ENCODE results near the gene ST3GAL2. TPM values are rescaled to one million over a fixed set of nuclear protein-coding genes. Genes with fewer than 3 reads are reported as not detected.
"Not testable (repeated sequence)": the region's sequence is repeated elsewhere in the genome, so short reads cannot be mapped to it uniquely, and the experiment has no call there.

The ST3GAL2 gene
- total and polyA plus RNA-seq, 9 donors, result 6.2 to 49.7 (median 23.4) TPM

DNA sequence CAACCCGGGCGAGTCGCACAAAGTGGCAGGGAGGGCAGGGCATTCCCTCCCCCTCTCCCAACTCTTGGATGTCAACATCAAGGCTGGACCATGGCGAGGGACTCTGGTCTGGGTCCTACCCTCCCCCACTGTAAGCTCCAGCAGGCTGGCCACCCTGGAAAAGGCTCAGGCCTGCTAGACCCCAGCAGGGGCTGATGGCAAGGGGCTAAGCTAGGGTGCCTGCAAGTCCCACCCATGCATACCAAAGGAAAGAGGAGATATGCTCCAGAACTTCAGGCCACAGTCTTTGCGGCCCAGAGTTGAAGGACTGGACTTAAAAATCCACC is 19.9 kb downstream of the ST3GAL2 start:
- H3K27ac ChIP-seq, result no peak overlapping the region
- 84 to 85% (median 84%) methylated on average over 5 of the region's 5 CpGs for WGBS, 3 donors
- no peak overlapping the region for H3K4me3 ChIP-seq
- intact Hi-C loops (cut with DNase I), result no loop called here
- no peaks in the 10 kb centered on the region for H3K36me3 ChIP-seq
- peaks cover 4% of the 10 kb centered on the region for H3K4me1 ChIP-seq (ENCODE audit: insufficient read depth)
- H3K27me3 ChIP-seq, result no peaks in the 10 kb centered on the region
- TF ChIP-seq POLR2A (IDR thresholded peaks at IDR 0.05), result no peak
- no peak for TF ChIP-seq EP300 (IDR thresholded peaks at IDR 0.05)
- TF ChIP-seq, protein P1, sequence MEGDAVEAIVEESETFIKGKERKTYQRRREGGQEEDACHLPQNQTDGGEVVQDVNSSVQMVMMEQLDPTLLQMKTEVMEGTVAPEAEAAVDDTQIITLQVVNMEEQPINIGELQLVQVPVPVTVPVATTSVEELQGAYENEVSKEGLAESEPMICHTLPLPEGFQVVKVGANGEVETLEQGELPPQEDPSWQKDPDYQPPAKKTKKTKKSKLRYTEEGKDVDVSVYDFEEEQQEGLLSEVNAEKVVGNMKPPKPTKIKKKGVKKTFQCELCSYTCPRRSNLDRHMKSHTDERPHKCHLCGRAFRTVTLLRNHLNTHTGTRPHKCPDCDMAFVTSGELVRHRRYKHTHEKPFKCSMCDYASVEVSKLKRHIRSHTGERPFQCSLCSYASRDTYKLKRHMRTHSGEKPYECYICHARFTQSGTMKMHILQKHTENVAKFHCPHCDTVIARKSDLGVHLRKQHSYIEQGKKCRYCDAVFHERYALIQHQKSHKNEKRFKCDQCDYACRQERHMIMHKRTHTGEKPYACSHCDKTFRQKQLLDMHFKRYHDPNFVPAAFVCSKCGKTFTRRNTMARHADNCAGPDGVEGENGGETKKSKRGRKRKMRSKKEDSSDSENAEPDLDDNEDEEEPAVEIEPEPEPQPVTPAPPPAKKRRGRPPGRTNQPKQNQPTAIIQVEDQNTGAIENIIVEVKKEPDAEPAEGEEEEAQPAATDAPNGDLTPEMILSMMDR (IDR thresholded peaks at IDR 0.05), result no peak
- no peaks in the 10 kb centered on the region for H3K9me3 ChIP-seq
- no peak for DNase-seq

DNA sequence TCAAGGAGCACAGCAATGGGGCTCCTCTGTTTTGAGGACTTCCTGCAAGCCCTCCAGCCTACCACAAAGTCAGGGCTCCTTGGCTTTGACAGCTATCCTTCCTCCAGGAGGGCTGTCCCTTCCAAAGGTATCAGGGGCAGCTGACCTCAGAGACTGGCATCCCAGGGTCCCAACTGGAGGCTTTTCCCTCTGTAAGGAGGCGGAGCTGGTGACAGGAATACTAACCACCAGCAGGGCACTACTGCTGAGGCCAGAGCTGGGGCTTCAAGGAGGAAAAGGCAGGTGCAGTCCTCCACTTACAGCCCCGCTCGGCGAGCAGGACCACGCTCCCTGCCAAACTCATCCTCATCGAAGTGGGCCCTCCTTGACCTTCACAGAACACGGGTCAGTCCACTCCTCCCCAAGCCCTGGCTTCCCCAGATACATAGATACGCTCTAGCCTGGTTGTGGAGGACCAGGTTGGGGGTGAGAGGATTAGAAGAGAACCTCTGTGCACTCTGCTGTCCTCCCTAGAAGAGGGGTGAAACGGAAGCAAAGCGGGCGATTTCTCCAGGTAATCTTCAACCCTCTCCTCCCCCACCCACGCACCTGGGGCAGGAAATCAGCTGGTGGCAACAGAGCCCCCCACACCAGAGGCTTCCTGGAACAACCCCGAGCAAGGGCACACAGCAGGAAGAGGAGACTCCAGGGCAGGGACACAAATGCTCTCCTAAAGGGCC is 20.5 kb downstream of the ST3GAL2 start:
- Histone ChIP-seq H3K4me1 (ENCODE audit: insufficient read depth) (peaks cover 4% of the 10 kb centered on the region), H3K27ac (no peak overlapping the region), H3K36me3 (no peaks in the 10 kb centered on the region), H3K4me3 (no peak overlapping the region), H3K9me3 (no peaks in the 10 kb centered on the region), H3K27me3 (no peaks in the 10 kb centered on the region)
- WGBS, 3 donors, result 70 to 78% (median 72%) methylated on average over 13 of the region's 13 CpGs
- intact Hi-C loops (cut with DNase I), result no loop called here
- TF ChIP-seq EP300 (IDR thresholded peaks at IDR 0.05) (no peak), POLR2A (IDR thresholded peaks at IDR 0.05) (no peak)
- TF ChIP-seq, protein P1 (IDR thresholded peaks at IDR 0.05), result no peak
- no peak for DNase-seq

DNA sequence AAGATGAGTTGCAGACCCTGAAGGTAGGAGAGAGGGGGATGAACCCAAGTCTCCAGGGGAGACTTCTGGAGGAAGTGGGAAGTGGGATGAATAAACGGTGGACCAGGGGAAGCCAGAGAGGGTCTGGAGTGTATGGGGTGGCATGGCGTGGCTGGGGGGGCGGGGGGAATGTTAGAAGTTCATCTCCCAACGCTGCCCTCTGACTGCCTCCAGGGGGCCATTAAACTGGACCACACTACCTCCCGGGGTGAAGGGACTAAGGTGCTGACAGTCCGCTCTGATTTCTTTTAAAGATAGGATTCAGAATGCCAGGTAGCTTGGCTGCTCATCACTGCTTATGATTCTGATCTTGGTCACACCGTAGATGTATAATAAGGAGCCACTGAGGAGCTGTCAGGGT is 21.2 kb downstream of the ST3GAL2 start:
- H3K36me3 ChIP-seq, result no peaks in the 10 kb centered on the region
- DNase-seq, result no peak
- H3K9me3 ChIP-seq, result no peaks in the 10 kb centered on the region
- intact Hi-C loops (cut with DNase I), result no loop called here
- peaks cover 4% of the 10 kb centered on the region for H3K4me1 ChIP-seq (ENCODE audit: insufficient read depth)
- TF ChIP-seq EP300 (IDR thresholded peaks at IDR 0.05), result no peak
- no peak for TF ChIP-seq POLR2A (IDR thresholded peaks at IDR 0.05)
- WGBS, 3 donors, result 72 to 78% (median 73%) methylated on average over 7 of the region's 7 CpGs
- no peak overlapping the region for H3K27ac ChIP-seq
- no peak overlapping the region for H3K4me3 ChIP-seq
- no peaks in the 10 kb centered on the region for H3K27me3 ChIP-seq

DNA sequence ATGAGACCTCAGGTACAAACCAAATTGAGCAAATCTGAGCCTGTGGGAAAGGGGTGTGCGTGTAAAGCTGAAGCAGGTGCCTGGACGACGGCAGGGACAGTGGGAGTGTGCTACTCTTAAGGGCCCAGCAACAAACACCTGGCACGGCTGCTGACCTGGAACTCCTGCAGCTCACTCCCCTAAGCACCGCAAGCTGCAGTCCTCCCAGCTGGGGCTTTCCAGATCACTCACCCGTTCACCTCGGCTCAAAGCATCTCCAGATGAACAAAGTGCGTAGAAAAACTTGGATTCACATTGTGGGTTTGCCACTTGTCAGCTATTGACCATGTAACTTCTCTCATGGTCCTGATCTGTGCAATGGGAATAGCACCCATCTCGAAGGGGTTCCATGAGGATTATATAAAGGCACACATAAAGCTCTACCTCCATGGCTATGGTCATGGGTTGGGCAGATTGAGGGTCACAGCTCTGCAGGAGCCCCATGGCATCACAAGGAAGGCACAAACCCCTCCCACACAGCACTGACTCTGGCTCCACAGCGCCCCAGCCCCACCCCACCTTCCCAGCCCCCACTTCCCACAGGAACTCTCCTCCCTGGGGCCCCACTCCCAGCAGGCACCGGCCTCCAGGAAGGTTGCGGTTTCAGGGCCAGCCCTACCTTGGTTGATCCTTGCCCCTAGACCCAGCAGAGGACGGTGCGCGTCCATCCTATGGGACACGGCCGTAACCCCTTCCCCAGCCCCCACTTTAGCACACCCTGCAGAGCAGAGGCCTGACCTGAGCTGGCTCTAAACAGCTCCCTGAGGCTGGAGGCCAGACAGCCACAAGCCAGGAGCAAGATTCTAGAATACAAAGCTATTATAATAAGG is 21.9 kb downstream of the ST3GAL2 start:
- Histone ChIP-seq H3K36me3 (no peaks in the 10 kb centered on the region), H3K4me1 (ENCODE audit: insufficient read depth) (peaks cover 4% of the 10 kb centered on the region), H3K27me3 (no peaks in the 10 kb centered on the region), H3K4me3 (no peak overlapping the region), H3K27ac (no peak overlapping the region), H3K9me3 (no peaks in the 10 kb centered on the region)
- intact Hi-C loops (cut with DNase I), result no loop called here
- DNase-seq, result no peak
- TF ChIP-seq POLR2A (IDR thresholded peaks at IDR 0.05), result no peak
- TF ChIP-seq, protein P1 (IDR thresholded peaks at IDR 0.05), result no peak
- TF ChIP-seq EP300 (IDR thresholded peaks at IDR 0.05), result no peak
- 83 to 87% (median 84%) methylated on average over 15 to 17 of the region's 17 CpGs for WGBS, 3 donors

DNA sequence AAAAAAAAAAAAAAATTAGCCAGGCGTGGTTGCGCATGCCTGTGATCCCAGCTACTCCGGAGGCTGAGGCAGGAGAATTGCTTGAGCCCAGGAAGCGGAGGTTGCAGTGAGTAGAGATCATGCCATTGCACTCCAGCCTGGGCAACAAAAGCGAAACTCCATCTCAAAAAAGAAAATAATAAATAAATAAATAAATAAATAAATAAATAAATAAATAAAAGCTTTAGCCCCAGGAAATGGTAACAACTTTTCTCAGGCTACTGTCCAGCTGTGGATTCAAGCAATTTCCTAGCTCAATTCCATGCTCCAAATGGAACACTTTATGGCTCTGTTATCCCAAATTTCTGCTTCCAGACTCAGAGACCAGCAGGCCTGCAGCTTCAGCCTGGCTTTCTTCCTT is 25.3 kb downstream of the ST3GAL2 start:
- DNase-seq; H3K27ac ChIP-seq; intact Hi-C loops (cut with DNase I); H3K4me1 ChIP-seq (ENCODE audit: insufficient read depth); H3K36me3 ChIP-seq; H3K27me3 ChIP-seq; H3K4me3 ChIP-seq; H3K9me3 ChIP-seq: not testable (repeated sequence)
- WGBS, 3 donors, result 97 to 99% (median 98%) methylated on average over 5 of the region's 5 CpGs

Measured in ovary (tissue), 9 donors.